ENCODE data around the gene TCTN2. TPM values are rescaled to one million over a fixed set of nuclear protein-coding genes. Genes with fewer than 3 reads are reported as not detected.

TCTN2 gene
- total and polyA plus RNA-seq, 2 of the 8 experiments (the other 6 are each of a cell fraction or from before 2014, with no cell fraction given), result 7.5 to 8.4 TPM

- TF ChIP-seq POLR2AphosphoS5 (IDR thresholded peaks at IDR 0.05; ENCODE audit: low read depth, low read length) (no peak), CTBP2 (IDR thresholded peaks at IDR 0.05; ENCODE audit: borderline replicate concordance, insufficient read depth, insufficient read length, low read length) (no peak), EGR1 (IDR thresholded peaks at IDR 0.05; ENCODE audit: borderline replicate concordance, low read depth, low read length) (no peak), KDM4A (IDR thresholded peaks at IDR 0.05; ENCODE audit: low read depth, low read length, severe bottlenecking) (no peak)
Observed at GRCh38 chr12:123667771-123668170, 3.1 kb upstream of the TCTN2 start (continued).

Measured in H1 (cell line).